Dedifferentiated amniotic fluid mesenchymal stem cell (primary cell): ENCODE data around the gene HOXB13.

Experiments used
- DNase-seq: peaks from one replicate; pipeline ENCODE4 v3.0.0-alpha.2; 2016; ENCODE audit errors: extremely low spot score

Gene HOXB13

GRCh38 chr17:48704361-48705248 lies 23.9 kb downstream of the HOXB13 start:
- no peak for DNase-seq

GRCh38 chr17:48701864-48702532 lies 26.6 kb downstream of the HOXB13 start:
- no peak for DNase-seq

- no peak for DNase-seq
Observed at GRCh38 chr17:48693178-48693577, 35.4 kb downstream of the HOXB13 start.

- no peak for DNase-seq
Observed at GRCh38 chr17:48692049-48692448, 36.5 kb downstream of the HOXB13 start.

GRCh38 chr17:48690655-48691054 lies 37.9 kb downstream of the HOXB13 start:
- no peak for DNase-seq

- no peak for DNase-seq
Observed at GRCh38 chr17:48681609-48682008, 46.9 kb downstream of the HOXB13 start.

GRCh38 chr17:48679385-48680096 lies 49.0 kb downstream of the HOXB13 start:
- DNase-seq: no peak

GRCh38 chr17:48678141-48678971 lies 50.2 kb downstream of the HOXB13 start:
- DNase-seq: no peak

GRCh38 chr17:48676963-48677558 lies 51.5 kb downstream of the HOXB13 start:
- DNase-seq: no peak
